Inflammatory macrophage treated with lipopolysaccharide for 1 hour (primary cell): Measurements from ENCODE around the gene RPS14.

Experiments used
- DNase-seq, 2 donors: peaks; one replicate each; pipeline ENCODE4 v3.0.0-alpha.2; 2020 to 2022

RPS14 gene

GRCh38 chr5:150412319-150413175, 37.0 kb downstream of the RPS14 start, which contains the start of gene CD74:
Gene CD74 (minus strand): TSS chr5:150412910. CDS start chr5:150412749, 161 bp downstream.
- peak; percentile 93 to 98 for DNase-seq

- peak; percentile 76 to 79 for DNase-seq
Measured at GRCh38 chr5:150411245-150411979, 38.1 kb downstream of the RPS14 start.

- DNase-seq: peak; percentile 89 to 92
Measured at GRCh38 chr5:150410524-150411244, 38.9 kb downstream of the RPS14 start.

- peak; percentile 92 to 94 for DNase-seq
Measured at GRCh38 chr5:150409638-150410523, 39.7 kb downstream of the RPS14 start.

- DNase-seq: no peak
Measured at GRCh38 chr5:150408231-150408943, 41.2 kb downstream of the RPS14 start.

- DNase-seq: no peak
Measured at GRCh38 chr5:150407096-150407720, 42.3 kb downstream of the RPS14 start.

GRCh38 chr5:150406723-150407095, 42.8 kb downstream of the RPS14 start:
- DNase-seq: no peak

GRCh38 chr5:150406103-150406722, 43.3 kb downstream of the RPS14 start:
- no peak for DNase-seq

- DNase-seq: no peak
Measured at GRCh38 chr5:150404941-150405816, 44.4 kb downstream of the RPS14 start.

GRCh38 chr5:150404535-150404934, 45.0 kb downstream of the RPS14 start:
- no peak for DNase-seq

GRCh38 chr5:150404121-150404520, 45.4 kb downstream of the RPS14 start:
- no peak for DNase-seq

GRCh38 chr5:150402901-150403342, 46.6 kb downstream of the RPS14 start:
- no peak for DNase-seq

GRCh38 chr5:150402229-150402773, 47.2 kb downstream of the RPS14 start:
- no peak for DNase-seq

- no peak for DNase-seq
Measured at GRCh38 chr5:150401376-150402228, 47.9 kb downstream of the RPS14 start.

- DNase-seq: no peak
Measured at GRCh38 chr5:150401076-150401375, 48.5 kb downstream of the RPS14 start.

GRCh38 chr5:150400316-150401075, 49.0 kb downstream of the RPS14 start:
- no peak for DNase-seq

GRCh38 chr5:150399524-150400211, 49.9 kb downstream of the RPS14 start:
- no peak for DNase-seq
